Panc1 (cell line): ENCODE results near the gene HYDIN.
"Not testable (repeated sequence)": the region's sequence is repeated elsewhere in the genome, so short reads cannot be mapped to it uniquely, and the experiment has no call there.

Experiments
- SIN3A ChIP-seq: IDR thresholded peaks from 2 replicates; pipeline ENCODE4 v1.6.1; 2012; ENCODE audit warnings: low read depth, mild to moderate bottlenecking, low read length, moderate library complexity, borderline replicate concordance; ENCODE audit not compliant: insufficient read depth
- TF ChIP-seq, protein P1 (sequence below): fragments of 450-650 bp; IDR thresholded peaks from 2 replicates; pipeline ENCODE4 v1.5.1; 2017; ENCODE audit warnings: mild to moderate bottlenecking

DNA sequence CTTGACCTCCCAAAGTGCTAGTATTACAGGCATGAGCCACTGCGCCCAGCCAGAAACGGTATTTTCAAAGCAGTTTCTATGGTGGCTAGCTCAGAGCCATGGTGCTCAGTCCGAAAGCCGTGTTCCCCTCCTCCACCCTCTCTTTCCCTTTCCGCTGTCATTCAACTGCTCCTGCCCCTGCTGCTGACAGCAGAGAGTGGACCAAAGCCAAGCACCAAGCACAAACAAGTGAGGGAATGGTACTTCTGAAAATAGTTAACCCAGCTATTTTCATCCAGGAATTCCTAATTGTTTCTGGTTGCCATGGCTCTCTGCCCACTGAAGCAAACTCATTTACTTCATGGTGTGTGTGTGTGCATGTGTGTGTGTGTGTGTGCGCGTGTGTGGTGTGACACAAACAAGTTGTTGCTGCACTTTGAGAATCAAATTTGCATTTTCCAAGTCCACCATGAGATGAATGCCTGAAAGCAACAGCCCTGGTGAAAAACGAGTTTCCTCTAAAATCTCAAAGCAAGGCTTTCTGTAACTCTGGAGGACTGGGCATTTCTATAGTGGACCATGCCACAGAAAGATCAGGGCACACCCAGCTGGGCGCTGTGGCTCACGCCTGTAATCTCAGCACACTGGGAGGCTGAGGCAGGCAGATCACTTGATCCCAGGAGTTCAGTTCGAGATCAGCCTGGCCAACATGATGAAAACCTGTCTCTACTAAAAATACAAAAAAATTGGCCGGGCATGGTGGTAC, 293.6 kb downstream of the HYDIN start:
- TF ChIP-seq, protein P1, sequence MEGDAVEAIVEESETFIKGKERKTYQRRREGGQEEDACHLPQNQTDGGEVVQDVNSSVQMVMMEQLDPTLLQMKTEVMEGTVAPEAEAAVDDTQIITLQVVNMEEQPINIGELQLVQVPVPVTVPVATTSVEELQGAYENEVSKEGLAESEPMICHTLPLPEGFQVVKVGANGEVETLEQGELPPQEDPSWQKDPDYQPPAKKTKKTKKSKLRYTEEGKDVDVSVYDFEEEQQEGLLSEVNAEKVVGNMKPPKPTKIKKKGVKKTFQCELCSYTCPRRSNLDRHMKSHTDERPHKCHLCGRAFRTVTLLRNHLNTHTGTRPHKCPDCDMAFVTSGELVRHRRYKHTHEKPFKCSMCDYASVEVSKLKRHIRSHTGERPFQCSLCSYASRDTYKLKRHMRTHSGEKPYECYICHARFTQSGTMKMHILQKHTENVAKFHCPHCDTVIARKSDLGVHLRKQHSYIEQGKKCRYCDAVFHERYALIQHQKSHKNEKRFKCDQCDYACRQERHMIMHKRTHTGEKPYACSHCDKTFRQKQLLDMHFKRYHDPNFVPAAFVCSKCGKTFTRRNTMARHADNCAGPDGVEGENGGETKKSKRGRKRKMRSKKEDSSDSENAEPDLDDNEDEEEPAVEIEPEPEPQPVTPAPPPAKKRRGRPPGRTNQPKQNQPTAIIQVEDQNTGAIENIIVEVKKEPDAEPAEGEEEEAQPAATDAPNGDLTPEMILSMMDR, result not testable (repeated sequence)
- not testable (repeated sequence) for TF ChIP-seq SIN3A
